H1 (cell line): ENCODE measurements around the gene SLC4A7. TPM values are rescaled to one million over a fixed set of nuclear protein-coding genes. Genes with fewer than 3 reads are reported as not detected.

Experiments used
- CTCF ChIA-PET: fragments of 300-600 bp; sonication (Branson Sonifier 250); formaldehyde crosslinking; loops from one replicate; lab custom pipeline; 2021; ENCODE audit not compliant: partially characterized antibody; lab: Charles Lee
- POLR2A ChIA-PET: fragments of 300-600 bp; sonication (Branson Sonifier 250); formaldehyde crosslinking; loops from one replicate; lab custom pipeline; 2021; ENCODE audit warnings: inconsistent platforms; ENCODE audit not compliant: partially characterized antibody; lab: Charles Lee
- DNase-seq, 2 experiments: peaks; one replicate each; pipeline versions ENCODE4 v3.0.0 to v3.0.0-alpha.2; 2010 to 2022; ENCODE audit warnings: low spot score in 2 of 2, low read depth in 1 of 2, mixed read lengths in 1 of 2
- FAIRE-seq: peaks from 2 replicates; lab custom pipeline; 2011; peaks lifted over from hg19 to GRCh38; lab: Jason Lieb, UNC
- H2AFZ ChIP-seq: 2 replicates; pipeline ENCODE4 v1.8.1; 2012; ENCODE audit warnings: low read length, inconsistent platforms
- H2AK5ac ChIP-seq: 2 replicates; pipeline ENCODE4 v1.6.1; 2013; ENCODE audit warnings: low read depth, low read length
- H2BK120ac ChIP-seq: replicated peaks from 2 replicates; pipeline ENCODE3; 2013; ENCODE audit warnings: low read depth, low read length, inconsistent platforms
- H2BK12ac ChIP-seq: 2 replicates; pipeline ENCODE4 v1.6.1; 2013; ENCODE audit warnings: low read depth, low read length
- H2BK15ac ChIP-seq: 2 replicates; pipeline ENCODE4 v1.6.1; 2013; ENCODE audit warnings: low read length
- H2BK20ac ChIP-seq: 2 replicates; pipeline ENCODE4 v1.6.1; 2013; ENCODE audit warnings: low read length
- H2BK5ac ChIP-seq: 2 replicates; pipeline ENCODE4 v1.6.1; 2013; ENCODE audit warnings: low read depth, low read length
- H3K14ac ChIP-seq: 2 replicates; pipeline ENCODE4 v1.6.1; 2013; ENCODE audit warnings: inconsistent platforms; ENCODE audit not compliant: insufficient read length
- H3K18ac ChIP-seq: 2 replicates; pipeline ENCODE4 v1.6.1; 2013; ENCODE audit warnings: low read length; ENCODE audit errors: extremely low read depth
- H3K23ac ChIP-seq: 2 replicates; pipeline ENCODE4 v1.6.1; 2013; ENCODE audit warnings: inconsistent platforms; ENCODE audit not compliant: insufficient read length
- H3K23me2 ChIP-seq: 2 replicates; pipeline ENCODE4 v1.6.1; 2013; ENCODE audit warnings: low read depth, low read length
- H3K27ac ChIP-seq: 2 replicates; pipeline ENCODE4 v1.6.1; 2011; ENCODE audit warnings: low read depth, low read length, inconsistent platforms
- H3K27me3 ChIP-seq, 4 experiments: replicated peaks in 1 of 4; 1 replicate in 1 of 4; 2 replicates in 3 of 4; pipeline versions ENCODE4 v1.6.1 to v1.8.1; 2011 to 2013; ENCODE audit warnings: low read length in 3 of 4, mild to moderate bottlenecking in 3 of 4, inconsistent platforms in 2 of 4, mixed read lengths in 2 of 4, moderate library complexity in 1 of 4; ENCODE audit not compliant: control insufficient read depth in 3 of 4, insufficient read depth in 3 of 4; ENCODE audit errors: extremely low read depth in 1 of 4
- H3K36me3 ChIP-seq, 4 experiments: 2 replicates each; pipeline versions ENCODE4 v1.6.1 to v1.8.1; 2011 to 2013; ENCODE audit warnings: mild to moderate bottlenecking in 4 of 4, low read length in 3 of 4, moderate library complexity in 2 of 4, control low read depth in 1 of 4, inconsistent platforms in 1 of 4; ENCODE audit not compliant: insufficient read depth in 4 of 4, control insufficient read depth in 2 of 4
- H3K4ac ChIP-seq: replicated peaks from 2 replicates; pipeline ENCODE3; 2013; ENCODE audit warnings: low read length, low read depth, mixed read lengths, inconsistent platforms; ENCODE audit not compliant: insufficient read length
- H3K4me1 ChIP-seq, 4 experiments: replicated peaks in 1 of 4; 1 replicate in 1 of 4; 2 replicates in 3 of 4; pipeline versions ENCODE4 v1.6.1 to v1.8.1; 2011 to 2013; ENCODE audit warnings: low read length in 3 of 4, inconsistent platforms in 2 of 4, mixed read lengths in 1 of 4; ENCODE audit not compliant: insufficient read depth in 4 of 4, control insufficient read depth in 3 of 4
- H3K4me2 ChIP-seq, 2 experiments: 2 replicates each; pipeline versions ENCODE4 v1.6.1 to v1.8.1; 2011 to 2013; ENCODE audit warnings: low read depth in 2 of 2, low read length in 2 of 2, control low read depth in 1 of 2, inconsistent platforms in 1 of 2, mild to moderate bottlenecking in 1 of 2; ENCODE audit not compliant: insufficient read depth in 1 of 2
- H3K4me3 ChIP-seq, 4 experiments: fragments of 200-600, 300-600 bp in 1 of 4; sonication (generic), shearing (Covaris generic), sonication (Bioruptor Twin) in 1 of 4; 2 replicates each; pipeline versions ENCODE4 v1.5.1 to v1.8.1; 2011 to 2016; ENCODE audit warnings: low read length in 4 of 4, low read depth in 3 of 4, control low read depth in 2 of 4, inconsistent platforms in 2 of 4, mild to moderate bottlenecking in 2 of 4, mixed read lengths in 1 of 4, moderate library complexity in 1 of 4; ENCODE audit not compliant: insufficient read depth in 2 of 4; ENCODE audit errors: extremely low read depth in 1 of 4
- H3K56ac ChIP-seq: replicated peaks from 2 replicates; pipeline ENCODE3; 2013; ENCODE audit warnings: low read depth, mild to moderate bottlenecking, mixed read lengths, low read length, inconsistent platforms; ENCODE audit not compliant: insufficient read length
- H3K79me1 ChIP-seq: 2 replicates; pipeline ENCODE4 v1.6.1; 2013; ENCODE audit warnings: low read depth, low read length, control low read depth
- H3K79me2 ChIP-seq, 2 experiments: 2 replicates each; pipeline versions ENCODE4 v1.6.1 to v1.8.1; 2012 to 2013; ENCODE audit warnings: low read length in 2 of 2, mild to moderate bottlenecking in 2 of 2, inconsistent platforms in 1 of 2; ENCODE audit not compliant: insufficient read depth in 2 of 2, control insufficient read depth in 1 of 2
- H3K9ac ChIP-seq, 4 experiments: replicated peaks in 1 of 4; 1 replicate in 1 of 4; 2 replicates in 3 of 4; pipeline versions ENCODE4 v1.6.1 to v1.8.1; 2011 to 2013; ENCODE audit warnings: low read depth in 3 of 4, low read length in 3 of 4, control low read depth in 2 of 4, mild to moderate bottlenecking in 2 of 4, moderate library complexity in 2 of 4, inconsistent platforms in 1 of 4; ENCODE audit errors: extremely low read depth in 1 of 4
- H3K9me3 ChIP-seq, 2 experiments: 2 replicates each; pipeline versions ENCODE4 v1.6.1 to v1.8.1; 2012 to 2013; ENCODE audit warnings: mild to moderate bottlenecking in 2 of 2, moderate library complexity in 2 of 2, control low read depth in 1 of 2, inconsistent platforms in 1 of 2, low read depth in 1 of 2, low read length in 1 of 2, mixed read lengths in 1 of 2; ENCODE audit not compliant: insufficient read depth in 2 of 2
- H4K20me1 ChIP-seq, 2 experiments: replicated peaks in 1 of 2; 2 replicates each; pipeline versions ENCODE3 to v1.8.1; 2011 to 2013; ENCODE audit warnings: inconsistent platforms in 2 of 2, low read length in 2 of 2, mild to moderate bottlenecking in 1 of 2; ENCODE audit not compliant: insufficient read depth in 2 of 2, control insufficient read depth in 1 of 2
- H4K5ac ChIP-seq: 2 replicates; pipeline ENCODE4 v1.6.1; 2013; ENCODE audit warnings: low read length, low read depth, mixed read lengths, inconsistent platforms; ENCODE audit not compliant: insufficient read length
- H4K8ac ChIP-seq: 2 replicates; pipeline ENCODE4 v1.8.0; 2013; ENCODE audit warnings: mild to moderate bottlenecking, moderate library complexity, low read length, inconsistent platforms; ENCODE audit not compliant: insufficient read depth; ENCODE audit errors: extremely low read depth
- H4K91ac ChIP-seq: replicated peaks from 2 replicates; pipeline ENCODE3; 2013; ENCODE audit warnings: low read length, mixed read lengths, inconsistent platforms; ENCODE audit not compliant: insufficient read length
- EZH2 ChIP-seq: fragments of 200-600 bp; sonication (generic); IDR thresholded peaks from 2 replicates; pipeline ENCODE4 v1.7.1; 2012; ENCODE audit warnings: low read depth, mild to moderate bottlenecking, moderate library complexity, low read length, inconsistent platforms; ENCODE audit not compliant: severe bottlenecking
- KDM4A ChIP-seq: IDR thresholded peaks from one replicate; pipeline ENCODE4 v1.7.1; 2012; ENCODE audit warnings: low read depth, mild to moderate bottlenecking, moderate library complexity, low read length, inconsistent platforms; ENCODE audit not compliant: severe bottlenecking
- TBP ChIP-seq: IDR thresholded peaks from 2 replicates; pipeline ENCODE4 v1.6.1; 2011; ENCODE audit warnings: low read depth, low read length, improper control_type of control experiment
- WGBS, 2 experiments: shearing (Covaris generic) in 1 of 2; methylation state at CpG; one replicate each; pipeline versions ENCODE4 v1.1.6 to v1.1.7; 2013 to 2015; ENCODE audit warnings: low lambda C conversion rate in 2 of 2, mixed read lengths in 2 of 2, inconsistent platforms in 1 of 2, low coverage in 1 of 2, missing lambda C conversion rate in 1 of 2; ENCODE audit not compliant: insufficient replicate concordance in 2 of 2, insufficient coverage in 1 of 2, insufficient read length in 1 of 2; ENCODE audit errors: extremely low coverage in 1 of 2, missing lambda C conversion rate in 1 of 2; 5-methylcytosine and 5-hydroxymethylcytosine counted together
- polyA plus RNA-seq, 7 experiments: library from polyadenylated mRNA; depleted of rRNA in 3 of 7; stranded (reverse) in 5 of 7; unstranded in 2 of 7; fragments of >200 nt in 5 of 7; fragments of 200-250 nt in 2 of 7; gene quantifications; 1 replicate in 5 of 7; 2 replicates in 1 of 7; 4 replicates in 1 of 7; pipeline versions ENCODE4 v1.2.1 to v1.2.3, GENCODE V29; 2011 to 2013; ENCODE audit warnings: missing spikeins in 2 of 7, mixed read lengths in 2 of 7
- total RNA-seq: library from RNA; stranded (reverse); fragmentation: NEBNext Ultra II Directional; extraction: Animal tissue kit (Norgen Biotek cat#: 25700); gene quantifications from 2 replicates; pipeline ENCODE4 v1.2.1, GENCODE V29; 2021

Gene SLC4A7
- total and polyA plus RNA-seq, 2 of the 8 experiments (the other 6 are each of a cell fraction or from before 2014, with no cell fraction given), result 14.9 to 70.5 TPM

GRCh38 chr3:27521179-27521871 is 37.1 kb upstream of the SLC4A7 start:
- Histone ChIP-seq H3K36me3 (no peaks in the 10 kb centered on the region), H3K4me3 (no peak overlapping the region), H3K23me2 (no peaks in the 10 kb centered on the region), H3K18ac (no peak overlapping the region), H2BK12ac (no peak overlapping the region), H3K4ac (no peak overlapping the region), H3K14ac (no peak overlapping the region), H2BK120ac (no peak overlapping the region), H2AK5ac (no peak overlapping the region), H3K27me3 (no peaks in the 10 kb centered on the region)
- TF ChIP-seq EZH2 (no peak), KDM4A (no peak), TBP (no peak)
- TF ChIP-seq, all 59 proteins: peak for 0
- POLR2A ChIA-PET, result interaction anchor here (2.4 kb wide), 1 partner anchor 12 kb away, joined by 8 read pairs; no protein-coding TSS in a partner anchor
- WGBS, 2 experiments, result 88% methylated on average over 5 of the region's 5 CpGs; no CpG with 5 or more reads in 1 of the 2 experiments
- no peaks in the 10 kb centered on the region for H3K79me2 ChIP-seq
- CTCF ChIA-PET, result interaction anchor here (0.5 to 0.9 kb wide), 2 partner anchors 10 to 140 kb away, joined by 3 read pairs; no protein-coding TSS in a partner anchor
- no peaks in the 10 kb centered on the region for H4K20me1 ChIP-seq
- no peak overlapping the region for H4K91ac ChIP-seq
- H3K9me3 ChIP-seq, result no peaks in the 10 kb centered on the region
- H3K4me2 ChIP-seq, result no peak overlapping the region
- H3K79me1 ChIP-seq, result no peaks in the 10 kb centered on the region
- FAIRE-seq (no peak), DNase-seq (no peak)
- no peak overlapping the region for H3K9ac ChIP-seq
- peaks cover 0 to 4% (median 0%) of the 10 kb centered on the region in 4 experiments; a peak in 3 of 7 replicates for H3K4me1 ChIP-seq
- H2AFZ ChIP-seq, result no peak overlapping the region
- H4K5ac ChIP-seq, result no peak overlapping the region
- H2BK20ac ChIP-seq, result no peak overlapping the region
- H3K23ac ChIP-seq, result no peak overlapping the region
- H3K56ac ChIP-seq, result no peak overlapping the region
- no peak overlapping the region for H2BK15ac ChIP-seq
- no peak overlapping the region for H3K27ac ChIP-seq
- H2BK5ac ChIP-seq, result no peak overlapping the region
- no peak overlapping the region for H4K8ac ChIP-seq
